ENCODE measurements around the gene CDK12.

Gene CDK12

DNA sequence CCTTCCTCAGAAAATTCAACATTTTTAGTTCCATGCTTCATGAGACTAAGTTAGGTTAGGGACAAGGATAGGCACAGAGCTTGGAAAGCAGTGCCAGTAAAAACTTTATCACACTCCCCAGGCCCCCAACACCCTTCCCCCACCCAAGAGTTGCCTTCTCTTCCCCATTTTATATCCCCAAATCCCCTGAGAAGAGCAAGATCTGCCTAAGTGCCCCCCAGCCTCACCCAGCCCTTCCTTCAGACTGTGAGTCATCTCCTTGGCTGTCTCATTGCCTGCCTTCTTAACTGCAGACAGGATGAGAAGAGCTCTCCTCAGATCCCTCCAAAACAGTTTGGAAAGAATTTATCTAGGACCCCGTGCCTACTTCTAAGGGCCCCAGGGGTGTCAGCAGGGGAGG is 90.6 kb downstream of the CDK12 start:
- no peak for DNase-seq

DNA sequence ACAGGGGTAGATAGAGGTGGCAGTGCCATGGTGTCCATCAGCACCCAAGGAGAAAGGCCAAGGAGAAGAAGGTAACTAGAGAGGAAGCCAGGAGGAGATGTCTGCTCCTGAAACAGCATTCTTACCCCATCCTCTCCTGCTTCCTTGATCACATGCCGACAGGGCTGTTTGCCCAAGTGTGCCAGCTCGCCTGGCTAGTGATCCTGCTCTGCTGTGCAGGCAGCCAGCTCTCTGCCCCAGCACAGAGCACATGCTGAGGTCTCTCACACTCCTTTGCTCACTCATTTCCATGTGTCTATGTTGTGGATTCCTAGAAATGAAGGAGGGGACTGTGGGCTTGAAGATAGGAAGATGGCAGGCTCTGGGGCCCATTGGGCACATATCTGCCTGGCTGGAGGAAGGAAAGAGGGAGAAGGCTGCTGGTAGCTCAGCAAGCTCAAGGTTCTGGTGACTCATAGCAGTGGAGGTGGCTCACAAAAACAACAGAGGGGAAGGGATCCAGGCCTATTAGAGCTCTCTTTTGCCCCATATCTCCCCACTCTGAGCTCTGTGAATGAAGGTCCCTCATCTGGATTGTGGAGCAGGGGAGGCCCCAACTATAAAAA is 92.2 kb downstream of the CDK12 start:
- no peak for DNase-seq

DNA sequence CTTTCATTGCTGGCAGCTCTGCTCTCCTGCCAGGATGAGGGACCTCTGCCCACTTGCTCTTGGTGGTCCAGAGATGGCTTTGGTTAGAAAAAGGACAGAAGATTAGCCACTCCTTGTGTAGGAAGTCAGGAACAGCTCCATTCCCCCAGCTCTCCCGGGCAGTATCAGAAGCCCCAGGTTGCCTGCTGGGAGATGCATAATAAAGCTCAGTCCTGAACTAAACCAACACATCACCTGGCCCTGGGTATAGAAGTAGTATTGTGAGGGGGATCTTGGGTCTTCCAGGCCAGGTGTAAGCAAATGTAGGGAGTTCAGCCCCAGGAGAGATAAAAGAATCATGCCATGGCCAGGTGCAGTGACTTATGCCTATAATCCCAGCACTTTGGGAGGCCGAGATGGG is 94.1 kb downstream of the CDK12 start:
- no peak for DNase-seq

DNA sequence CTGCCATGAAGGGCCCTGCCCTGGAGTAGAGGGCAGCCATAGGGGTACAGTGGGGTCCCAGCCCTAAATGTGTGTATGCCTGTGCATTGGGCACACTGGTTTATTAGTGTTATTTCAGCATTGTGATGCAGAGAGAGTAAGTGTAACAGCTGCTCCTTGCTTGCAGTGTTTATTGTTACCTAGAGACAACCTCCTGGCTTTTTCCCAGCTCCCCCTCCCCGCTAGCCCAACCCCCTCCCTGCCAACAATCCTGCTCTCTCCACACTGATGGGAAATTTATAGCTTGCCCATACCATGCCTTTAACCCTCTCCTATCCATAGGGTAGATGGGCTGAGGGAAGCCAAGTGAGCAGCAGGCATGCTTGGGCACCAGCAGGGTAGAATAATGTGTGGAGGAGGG is 95.1 kb downstream of the CDK12 start:
- no peak for DNase-seq

- DNase-seq = no peak
Measured at GRCh38 chr17:39562395-39562794, 101.1 kb downstream of the CDK12 start.

- no peak for DNase-seq
Measured at GRCh38 chr17:39562976-39563375, 101.7 kb downstream of the CDK12 start.

DNA sequence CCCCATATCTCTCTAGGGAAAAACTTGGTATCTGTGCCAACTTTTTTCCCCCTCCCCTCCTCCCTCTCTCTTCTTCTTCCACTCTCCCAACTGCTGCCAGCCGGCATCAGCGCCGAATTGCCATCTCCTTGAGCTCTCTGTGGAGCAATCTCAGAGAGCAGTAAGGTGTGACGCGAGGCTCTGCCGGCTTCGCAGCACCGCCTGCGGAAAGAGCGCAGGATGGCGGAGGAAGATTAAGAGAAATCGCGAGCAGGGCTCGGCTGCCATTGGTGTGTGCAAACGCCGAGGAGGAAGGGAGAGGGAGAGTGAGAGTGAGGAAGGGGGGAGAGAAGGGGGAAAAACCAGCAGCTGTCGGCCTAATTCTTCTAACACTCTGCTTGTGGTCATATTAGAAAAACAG is 102.2 kb downstream of the CDK12 start:
- no peak for DNase-seq

DNA sequence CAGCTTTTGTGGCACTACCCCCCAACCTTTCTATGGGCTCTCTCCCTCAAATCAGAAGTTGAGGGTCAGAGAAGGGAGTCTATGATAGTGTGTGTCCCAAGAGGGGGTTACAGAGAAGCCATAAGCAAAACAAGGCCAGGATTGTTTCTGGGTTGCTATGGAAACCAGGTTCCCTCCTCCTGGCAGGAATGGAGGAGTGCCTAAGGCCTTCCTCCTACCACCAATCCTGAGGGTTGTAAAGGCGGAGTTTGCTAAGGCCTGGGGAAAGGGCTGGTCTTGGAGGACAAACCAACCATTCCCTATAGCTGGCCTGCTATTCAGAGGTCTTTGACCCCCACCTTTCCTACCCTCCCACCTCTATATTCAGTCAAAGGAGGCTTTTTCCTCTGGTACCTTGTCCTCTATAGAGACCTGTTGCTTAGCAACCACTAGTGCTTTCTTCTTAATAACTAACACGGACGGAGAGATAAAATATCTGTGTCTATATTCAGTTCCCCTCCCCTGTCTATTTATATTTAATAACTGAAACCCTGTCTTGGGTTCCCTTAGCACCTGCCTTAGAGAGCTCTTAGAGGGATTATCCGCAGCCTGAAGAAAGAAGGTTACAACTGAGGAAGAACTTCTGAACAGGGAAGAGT is 103.0 kb downstream of the CDK12 start:
- no peak for DNase-seq

GRCh38 chr17:39566094-39566850 is 105.0 kb downstream of the CDK12 start:
- DNase-seq = no peak

DNA sequence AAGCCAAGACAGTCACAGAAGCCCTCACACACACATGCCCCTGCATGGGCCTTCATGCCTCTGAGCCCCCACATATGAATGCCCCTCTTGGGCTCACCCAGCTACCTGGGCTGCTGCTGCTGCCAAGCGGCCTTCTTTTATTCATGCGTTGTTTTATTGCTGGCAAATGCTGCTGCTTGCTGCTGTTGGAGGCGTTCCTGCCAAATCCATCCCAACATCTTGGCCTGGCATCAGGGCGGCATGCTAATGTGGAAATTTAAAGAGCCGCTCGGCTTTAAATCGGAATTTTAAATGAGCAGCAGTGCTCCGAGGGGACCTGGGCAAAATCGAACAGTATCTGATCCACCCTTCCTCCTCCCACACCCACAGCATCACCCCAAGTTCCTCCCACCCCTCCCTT is 107.4 kb downstream of the CDK12 start:
- DNase-seq = no peak

GRCh38 chr17:39569126-39569525 is 107.8 kb downstream of the CDK12 start:
- DNase-seq = no peak

DNA sequence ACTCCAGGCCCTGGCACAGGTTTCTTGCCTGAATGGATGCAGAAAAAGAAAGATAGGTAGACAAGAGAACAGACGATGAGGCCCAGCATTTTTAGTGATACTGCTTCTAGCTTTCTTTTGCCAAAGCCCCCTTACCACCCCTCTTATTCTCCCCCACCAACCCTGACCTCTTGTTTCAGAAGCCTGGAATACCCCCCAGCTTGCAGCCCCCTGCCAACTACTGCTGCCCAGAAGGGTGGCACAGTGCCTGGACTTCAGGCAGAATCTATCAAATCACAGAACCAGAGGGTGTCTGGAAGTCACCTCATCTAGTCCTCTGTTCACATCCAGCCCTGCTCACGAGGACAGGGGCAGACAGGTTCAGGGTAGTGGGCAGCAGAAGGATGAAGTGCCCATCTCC is 110.8 kb downstream of the CDK12 start:
- no peak for DNase-seq

GRCh38 chr17:39573447-39574298 is 112.4 kb downstream of the CDK12 start:
- DNase-seq = peak; percentile 11

- no peak for DNase-seq
Measured at GRCh38 chr17:39576187-39576586, 114.9 kb downstream of the CDK12 start.

GRCh38 chr17:39578272-39578671 is 117.0 kb downstream of the CDK12 start:
- DNase-seq = no peak

GRCh38 chr17:39579318-39580081 is 118.2 kb downstream of the CDK12 start:
- DNase-seq = no peak

GRCh38 chr17:39580082-39580468 is 118.8 kb downstream of the CDK12 start:
- no peak for DNase-seq

GRCh38 chr17:39581071-39581758 is 119.9 kb downstream of the CDK12 start:
- DNase-seq = no peak

- DNase-seq = no peak
Measured at GRCh38 chr17:39581759-39582085, 120.4 kb downstream of the CDK12 start.

DNA sequence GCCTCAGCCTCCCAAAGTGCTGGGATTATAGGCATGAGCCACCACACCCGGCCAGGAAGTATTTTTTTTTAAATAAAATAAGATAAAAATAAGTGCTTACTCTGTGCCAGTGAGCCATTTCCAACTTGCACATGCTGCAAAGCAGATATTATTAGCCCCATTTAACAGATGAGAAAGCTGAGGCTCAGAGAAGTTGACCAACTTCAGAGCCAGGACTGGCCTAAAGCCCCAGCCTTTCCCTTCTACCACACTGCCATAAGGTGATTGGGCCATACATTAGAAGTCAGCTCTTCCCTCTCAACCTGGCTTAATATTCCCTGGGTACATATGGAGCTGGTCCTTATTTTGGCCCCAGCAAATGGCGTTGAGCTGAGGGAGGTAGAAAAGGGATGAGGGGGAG is 121.4 kb downstream of the CDK12 start:
- no peak for DNase-seq
